ENCODE measurements around the gene APLN.

GRCh38 chrX:129647418-129648410 is 7.0 kb downstream of the APLN start:
- TF ChIP-seq GATA2 (IDR thresholded peaks at IDR 0.05; ENCODE audit: low read depth, low read length) (no peak), GATA3 (IDR thresholded peaks at IDR 0.05; ENCODE audit: low read depth, low read length) (no peak)

All from SH-SY5Y (cell line).